ENCODE results near the gene FAM8A1. TPM values are rescaled to one million over a fixed set of nuclear protein-coding genes. Genes with fewer than 3 reads are reported as not detected.

Gene FAM8A1
- total and polyA plus RNA-seq, 2 of the 13 experiments (the other 11 are each of a cell fraction or from before 2014, with no cell fraction given) = 30.5 to 34.3 TPM

GRCh38 chr6:17551383-17551958 is 48.6 kb upstream of the FAM8A1 start (continued):
- TF ChIP-seq, protein P1, sequence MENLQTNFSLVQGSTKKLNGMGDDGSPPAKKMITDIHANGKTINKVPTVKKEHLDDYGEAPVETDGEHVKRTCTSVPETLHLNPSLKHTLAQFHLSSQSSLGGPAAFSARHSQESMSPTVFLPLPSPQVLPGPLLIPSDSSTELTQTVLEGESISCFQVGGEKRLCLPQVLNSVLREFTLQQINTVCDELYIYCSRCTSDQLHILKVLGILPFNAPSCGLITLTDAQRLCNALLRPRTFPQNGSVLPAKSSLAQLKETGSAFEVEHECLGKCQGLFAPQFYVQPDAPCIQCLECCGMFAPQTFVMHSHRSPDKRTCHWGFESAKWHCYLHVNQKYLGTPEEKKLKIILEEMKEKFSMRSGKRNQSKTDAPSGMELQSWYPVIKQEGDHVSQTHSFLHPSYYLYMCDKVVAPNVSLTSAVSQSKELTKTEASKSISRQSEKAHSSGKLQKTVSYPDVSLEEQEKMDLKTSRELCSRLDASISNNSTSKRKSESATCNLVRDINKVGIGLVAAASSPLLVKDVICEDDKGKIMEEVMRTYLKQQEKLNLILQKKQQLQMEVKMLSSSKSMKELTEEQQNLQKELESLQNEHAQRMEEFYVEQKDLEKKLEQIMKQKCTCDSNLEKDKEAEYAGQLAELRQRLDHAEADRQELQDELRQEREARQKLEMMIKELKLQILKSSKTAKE (CRISPR knock-in tag; IDR thresholded peaks at IDR 0.05; ENCODE audit: borderline replicate concordance) = no peak
- TF ChIP-seq KMT2A (CRISPR knock-in tag; IDR thresholded peaks at IDR 0.05) (no peak), ZBTB26 (CRISPR knock-in tag; IDR thresholded peaks at IDR 0.05; ENCODE audit: borderline replicate concordance) (no peak), AHR (CRISPR knock-in tag; IDR thresholded peaks at IDR 0.05) (no peak), PHB2 (IDR thresholded peaks at IDR 0.05; ENCODE audit: partially characterized antibody) (no peak), ZNF746 (CRISPR knock-in tag; IDR thresholded peaks at IDR 0.05) (no peak)

DNA sequence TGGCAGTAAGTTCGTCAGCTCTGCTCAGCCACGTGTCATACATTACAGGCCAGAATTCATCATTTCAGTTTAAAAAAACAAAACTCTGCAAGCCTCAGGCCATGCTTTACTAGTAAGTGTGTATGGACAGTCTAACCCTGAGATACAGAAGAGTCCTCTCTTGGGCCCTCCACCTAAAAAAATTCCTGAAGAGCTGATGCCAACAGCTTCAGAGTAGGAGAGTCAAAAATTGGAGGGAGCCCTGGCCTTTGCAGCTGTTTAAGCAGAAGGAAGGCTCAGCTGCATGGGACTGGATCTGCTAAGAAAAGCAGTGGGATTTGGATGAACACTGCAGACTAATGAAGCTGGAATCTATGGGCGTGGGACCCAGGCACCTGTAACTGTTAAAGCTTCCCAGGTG is 47.2 kb upstream of the FAM8A1 start:
- Histone ChIP-seq H3K4me1 (ENCODE audit: insufficient read depth, low read length) (no peaks in the 10 kb centered on the region), H2AFZ (ENCODE audit: low read length) (no peak overlapping the region), H3K4me3 (replicated peaks in 1 of 3; ENCODE audit: insufficient read depth in 1 of 3, low read depth in 2 of 3, low read length in 3 of 3) (no peak overlapping the region), H3K36me3 (replicated peaks in 1 of 2; ENCODE audit: control insufficient read depth in 1 of 2, insufficient read depth in 2 of 2, low read length in 2 of 2) (peaks cover 0 to 2% of the 10 kb centered on the region in 2 experiments; a peak in 2 of 5 replicates), H3K9ac (ENCODE audit: insufficient read depth, low read depth, low read length) (no peak overlapping the region), H3K79me2 (ENCODE audit: insufficient read depth, low read length) (no peaks in the 10 kb centered on the region), H3K9me3 (ENCODE audit: low read length) (no peaks in the 10 kb centered on the region), H4K20me1 (ENCODE audit: insufficient read depth, low read length) (no peaks in the 10 kb centered on the region), H3K27me3 (ENCODE audit: control insufficient read depth in 1 of 2, insufficient read depth in 2 of 2, low read length in 2 of 2) (no peaks in the 10 kb centered on the region; a peak in 1 of 5 replicates), H3K4me2 (ENCODE audit: low read depth, low read length) (no peak overlapping the region), H3K27ac (ENCODE audit: extremely low read length, insufficient read depth, low read length) (no peak overlapping the region)
- DNase-seq (ENCODE audit: low spot score) (no peak), ATAC-seq (no peak), FAIRE-seq (no peak)
- no TSS peak for BruUV-seq (replicated peaks)
- intact Hi-C loops (cut with micrococcal nuclease; ENCODE audit: unreplicated experiment) (no loop called here), in situ Hi-C loops (cut with HindIII; ENCODE audit: extremely low pct_ligation_motif_present, low pct_unique_long_range_greater_than_20kb) (no loop called here)
- no peak for TF ChIP-seq ARNT2 (CRISPR knock-in tag; IDR thresholded peaks at IDR 0.05; ENCODE audit: low read depth)
- ChIA-PET CTCF (ENCODE audit: low intra/inter-chr PET ratio, low total read pairs) (no interaction called here), POLR2A (no interaction called here)
- 93% methylated on average over 3 of the region's 3 CpGs for WGBS (ENCODE audit: low lambda C conversion rate)
